Endometrial microvascular endothelial cells (primary cell): Measurements from ENCODE around the gene KCNIP4. TPM values are rescaled to one million over a fixed set of nuclear protein-coding genes. Genes with fewer than 3 reads are reported as not detected.

Source experiments
- in situ Hi-C: cut with HindIII; loops from 2 replicates; pipeline ENCODE4 v1.10.0; 2017; ENCODE audit warnings: low sequenced_read_pairs, low pct_unique_long_range_greater_than_20kb; ENCODE audit errors: inconsistent ontology term
- total RNA-seq: library from RNA; depleted of rRNA; stranded (reverse); fragments of >200 nt; gene quantifications from one replicate; pipeline ENCODE4 v1.2.3, GENCODE V29; 2015; ENCODE audit errors: inconsistent ontology term

The KCNIP4 gene
- total RNA-seq, 1 donor from 2014 or later: not detected

- in situ Hi-C loops: no loop called here
Observed at GRCh38 chr4:21655031-21655430, 293.5 kb downstream of the KCNIP4 start.

- in situ Hi-C loops: no loop called here
Observed at GRCh38 chr4:21652508-21653231, 295.9 kb downstream of the KCNIP4 start.

GRCh38 chr4:21649391-21650090 lies 299.0 kb downstream of the KCNIP4 start:
- in situ Hi-C loops: no loop called here

GRCh38 chr4:21645776-21646175 lies 302.8 kb downstream of the KCNIP4 start:
- in situ Hi-C loops: no loop called here

- in situ Hi-C loops: no loop called here
Observed at GRCh38 chr4:21641696-21642095, 306.9 kb downstream of the KCNIP4 start.

- in situ Hi-C loops: no loop called here
Observed at GRCh38 chr4:21638171-21638725, 310.3 kb downstream of the KCNIP4 start.

GRCh38 chr4:21628916-21629610 lies 319.5 kb downstream of the KCNIP4 start:
- in situ Hi-C loops: no loop called here

- in situ Hi-C loops: no loop called here
Observed at GRCh38 chr4:21628116-21628670, 320.4 kb downstream of the KCNIP4 start.

GRCh38 chr4:21625447-21625846 lies 323.1 kb downstream of the KCNIP4 start:
- in situ Hi-C loops: no loop called here

GRCh38 chr4:21605006-21605405 lies 343.6 kb downstream of the KCNIP4 start:
- in situ Hi-C loops: no loop called here

- in situ Hi-C loops: no loop called here
Observed at GRCh38 chr4:21596521-21596920, 352.1 kb downstream of the KCNIP4 start.

GRCh38 chr4:21593671-21594001 lies 354.9 kb downstream of the KCNIP4 start:
- in situ Hi-C loops: no loop called here

- in situ Hi-C loops: no loop called here
Observed at GRCh38 chr4:21592970-21593670, 355.5 kb downstream of the KCNIP4 start.

GRCh38 chr4:21577056-21577455 lies 371.5 kb downstream of the KCNIP4 start:
- in situ Hi-C loops: no loop called here

- in situ Hi-C loops: no loop called here
Observed at GRCh38 chr4:21571100-21571499, 377.5 kb downstream of the KCNIP4 start.

- in situ Hi-C loops: no loop called here
Observed at GRCh38 chr4:21569638-21570037, 378.9 kb downstream of the KCNIP4 start.

GRCh38 chr4:21555083-21555482 lies 393.5 kb downstream of the KCNIP4 start:
- in situ Hi-C loops: no loop called here

GRCh38 chr4:21554500-21554899 lies 394.1 kb downstream of the KCNIP4 start:
- in situ Hi-C loops: no loop called here

GRCh38 chr4:21554066-21554465 lies 394.5 kb downstream of the KCNIP4 start:
- in situ Hi-C loops: no loop called here
